ENCODE measurements around the gene GPSM1. TPM values are rescaled to one million over a fixed set of nuclear protein-coding genes. Genes with fewer than 3 reads are reported as not detected.

GPSM1 gene
- total RNA-seq, 1 donor: 39.1 TPM

- no peak for TF ChIP-seq CTCF (IDR thresholded peaks at IDR 0.05; ENCODE audit: extremely low read depth, low read depth, low read length)
- no peak overlapping the region for H3K4me2 ChIP-seq (ENCODE audit: insufficient read depth, low read length)
- no peak overlapping the region for H3K4me3 ChIP-seq (ENCODE audit: insufficient read depth, low read length)
- no peaks in the 10 kb centered on the region for H3K27me3 ChIP-seq (ENCODE audit: insufficient read depth, low read length)
- H3K79me2 ChIP-seq (ENCODE audit: insufficient read depth, low read length): no peaks in the 10 kb centered on the region
- H3K4me1 ChIP-seq (ENCODE audit: insufficient read depth, low read length): no peaks in the 10 kb centered on the region
- H2AFZ ChIP-seq (ENCODE audit: low read length): no peak overlapping the region
- no peak for DNase-seq (ENCODE audit: insufficient read length, low spot score, missing footprints)
- no peaks in the 10 kb centered on the region for H3K36me3 ChIP-seq (ENCODE audit: insufficient read depth, low read length)
- H4K20me1 ChIP-seq (ENCODE audit: insufficient read depth, low read length): no peaks in the 10 kb centered on the region
- H3K9me3 ChIP-seq (ENCODE audit: low read depth, low read length): no peaks in the 10 kb centered on the region
- no peak overlapping the region for H3K27ac ChIP-seq (ENCODE audit: low read depth, low read length)
These were observed 19.2 kb upstream of the GPSM1 start for GRCh38 chr9:136308006-136308701.

DNA sequence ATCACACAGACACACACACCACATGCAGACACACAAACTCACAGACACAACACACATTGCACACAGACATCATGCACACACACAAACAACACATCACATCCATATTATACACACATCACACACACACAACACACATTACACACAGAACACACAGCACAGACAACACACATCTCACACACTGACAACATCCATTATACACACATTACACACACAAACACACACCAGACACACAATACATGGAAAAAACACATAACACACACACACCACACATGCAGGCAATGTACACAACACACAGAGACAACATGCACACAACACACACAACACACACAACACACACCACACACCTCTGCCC, 18.7 kb upstream of the GPSM1 start:
- Histone ChIP-seq H3K9me3 (ENCODE audit: low read depth, low read length) (no peaks in the 10 kb centered on the region), H3K4me2 (ENCODE audit: insufficient read depth, low read length) (no peak overlapping the region), H3K27me3 (ENCODE audit: insufficient read depth, low read length) (no peaks in the 10 kb centered on the region), H4K20me1 (ENCODE audit: insufficient read depth, low read length) (no peaks in the 10 kb centered on the region), H3K27ac (ENCODE audit: low read depth, low read length) (no peak overlapping the region), H2AFZ (ENCODE audit: low read length) (no peak overlapping the region), H3K36me3 (ENCODE audit: insufficient read depth, low read length) (no peaks in the 10 kb centered on the region), H3K4me3 (ENCODE audit: insufficient read depth, low read length) (no peak overlapping the region), H3K4me1 (ENCODE audit: insufficient read depth, low read length) (no peaks in the 10 kb centered on the region), H3K79me2 (ENCODE audit: insufficient read depth, low read length) (no peaks in the 10 kb centered on the region)
- TF ChIP-seq CTCF (IDR thresholded peaks at IDR 0.05; ENCODE audit: extremely low read depth, low read depth, low read length): no peak
- DNase-seq (ENCODE audit: insufficient read length, low spot score, missing footprints): no peak

DNA sequence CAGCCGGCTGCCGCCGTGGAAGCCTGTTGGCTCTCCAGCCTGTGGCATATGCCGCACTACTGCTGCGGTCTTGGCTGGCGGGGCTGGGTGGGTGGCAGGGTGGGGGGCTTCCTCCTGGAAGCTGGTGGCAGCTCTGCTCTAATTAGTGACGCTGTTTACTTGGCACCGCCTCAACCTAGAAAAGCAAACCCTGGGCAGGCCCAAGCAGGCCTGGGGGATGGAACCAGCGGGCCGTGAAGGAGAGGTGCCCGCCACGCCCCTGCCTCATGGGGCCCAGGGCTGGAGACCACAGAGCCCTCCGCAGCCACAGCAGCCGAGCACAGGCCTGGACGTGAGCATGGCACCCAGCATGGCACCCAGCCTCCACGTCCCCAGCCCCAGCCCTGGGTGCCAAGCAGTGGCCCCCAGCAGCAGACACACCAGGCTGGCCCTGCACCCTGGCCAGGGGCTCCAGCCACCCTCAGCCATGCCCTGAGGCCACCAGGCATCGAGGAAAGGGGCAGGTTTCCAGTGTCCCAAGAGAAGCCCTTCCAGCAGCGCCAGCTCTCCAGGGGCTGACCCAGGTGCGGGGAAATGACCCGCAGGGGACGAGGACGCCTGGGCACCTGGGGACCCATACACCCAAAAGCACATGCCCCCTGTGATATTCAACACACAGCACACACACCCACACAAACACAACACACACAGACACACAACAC, 18.1 kb upstream of the GPSM1 start:
- Histone ChIP-seq H3K79me2 (ENCODE audit: insufficient read depth, low read length) (no peaks in the 10 kb centered on the region), H3K27me3 (ENCODE audit: insufficient read depth, low read length) (no peaks in the 10 kb centered on the region), H3K9me3 (ENCODE audit: low read depth, low read length) (no peaks in the 10 kb centered on the region), H3K4me1 (ENCODE audit: insufficient read depth, low read length) (no peaks in the 10 kb centered on the region), H4K20me1 (ENCODE audit: insufficient read depth, low read length) (no peaks in the 10 kb centered on the region), H3K4me3 (ENCODE audit: insufficient read depth, low read length) (no peak overlapping the region), H3K36me3 (ENCODE audit: insufficient read depth, low read length) (no peaks in the 10 kb centered on the region), H2AFZ (ENCODE audit: low read length) (no peak overlapping the region), H3K4me2 (ENCODE audit: insufficient read depth, low read length) (no peak overlapping the region), H3K27ac (ENCODE audit: low read depth, low read length) (no peak overlapping the region)
- TF ChIP-seq CTCF (IDR thresholded peaks at IDR 0.05; ENCODE audit: extremely low read depth, low read depth, low read length): no peak
- no peak for DNase-seq (ENCODE audit: insufficient read length, low spot score, missing footprints)

DNA sequence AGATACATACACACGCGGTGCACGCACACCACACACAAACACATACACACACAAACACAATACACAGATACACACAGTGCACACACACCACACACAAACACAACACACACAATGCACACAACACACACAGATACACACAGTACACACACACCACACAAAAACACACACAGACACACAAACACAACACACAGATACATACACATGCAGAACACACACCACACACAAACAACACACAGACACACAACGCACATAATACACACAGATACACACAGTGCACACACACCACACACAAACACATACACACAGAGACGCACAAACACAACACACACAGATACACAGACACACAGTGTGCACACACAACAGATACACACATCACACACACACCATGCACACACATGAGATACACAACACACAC, 17.5 kb upstream of the GPSM1 start:
- no peaks in the 10 kb centered on the region for H3K36me3 ChIP-seq (ENCODE audit: insufficient read depth, low read length)
- no peaks in the 10 kb centered on the region for H4K20me1 ChIP-seq (ENCODE audit: insufficient read depth, low read length)
- H3K4me1 ChIP-seq (ENCODE audit: insufficient read depth, low read length): no peaks in the 10 kb centered on the region
- peaks cover under 1% of the 10 kb centered on the region for H3K9me3 ChIP-seq (ENCODE audit: low read depth, low read length)
- no peaks in the 10 kb centered on the region for H3K79me2 ChIP-seq (ENCODE audit: insufficient read depth, low read length)
- TF ChIP-seq CTCF (IDR thresholded peaks at IDR 0.05; ENCODE audit: extremely low read depth, low read depth, low read length): no peak
- no peak for DNase-seq (ENCODE audit: insufficient read length, low spot score, missing footprints)
- no peak overlapping the region for H3K4me3 ChIP-seq (ENCODE audit: insufficient read depth, low read length)
- H3K4me2 ChIP-seq (ENCODE audit: insufficient read depth, low read length): no peak overlapping the region
- H3K27me3 ChIP-seq (ENCODE audit: insufficient read depth, low read length): no peaks in the 10 kb centered on the region
- no peak overlapping the region for H2AFZ ChIP-seq (ENCODE audit: low read length)
- no peak overlapping the region for H3K27ac ChIP-seq (ENCODE audit: low read depth, low read length)
